ENCODE measurements around the gene SPACA5B. TPM values are rescaled to one million over a fixed set of nuclear protein-coding genes. Genes with fewer than 3 reads are reported as not detected.

The SPACA5B gene
- total and polyA plus RNA-seq, 2 donors (not counting 3 experiments of a cell fraction or from before 2014, with no cell fraction given), result not detected

Small RNA genes lying within 50 kb of the gene (small RNA-seq; reads per million reads assigned to genes)
- gene AC245047.7 (ENCODE audit: insufficient read depth, insufficient read length, low read depth, low replicate concordance) (not detected), gene RNU6-707P (ENCODE audit: insufficient read depth, insufficient read length, low read depth, low replicate concordance) (not detected)

Other genes with a start within 250 kb of the SPACA5B start
- 3.6 and 3.9 TPM in 2 replicates for gene ZNF182, start 126.6 kb upstream of the SPACA5B start, total RNA-seq
- 0.62 and 0.90 TPM in 2 replicates for gene ZNF182, start 126.6 kb upstream of the SPACA5B start, polyA plus RNA-seq
- not detected in 2 replicates for gene SPACA5, start 123.6 kb upstream of the SPACA5B start, total RNA-seq
- gene SPACA5, start 123.6 kb upstream of the SPACA5B start, polyA plus RNA-seq, result not detected in 2 replicates
- 1.5 and 1.6 TPM in 2 replicates for gene ZNF630, start 59.0 kb upstream of the SPACA5B start, total RNA-seq
- 0.87 and 1.0 TPM in 2 replicates for gene ZNF630, start 59.0 kb upstream of the SPACA5B start, polyA plus RNA-seq
- not detected in 2 replicates for gene SSX5, start 66.2 kb downstream of the SPACA5B start, total RNA-seq
- gene SSX5, start 66.2 kb downstream of the SPACA5B start, polyA plus RNA-seq, result not detected in 2 replicates
- gene SSX1, start 124.8 kb downstream of the SPACA5B start, total RNA-seq, result not detected in 2 replicates
- gene SSX1, start 124.8 kb downstream of the SPACA5B start, polyA plus RNA-seq, result not detected in 2 replicates
- gene SSX3, start 226.1 kb downstream of the SPACA5B start, total RNA-seq, result not detected in 2 replicates
- not detected in 2 replicates for gene SSX3, start 226.1 kb downstream of the SPACA5B start, polyA plus RNA-seq

Measured in endothelial cell of umbilical vein (primary cell).